Stomach (tissue), 9 donors: ENCODE results near the gene GCHFR. TPM values are rescaled to one million over a fixed set of nuclear protein-coding genes. Genes with fewer than 3 reads are reported as not detected.

Experiments
- DNase-seq, 2 donors: peaks; one replicate each; pipeline versions ENCODE4 v3.0.0 to v3.0.0-alpha.2; 2013 to 2019
- H3K27ac ChIP-seq, 5 donors: fragments of 200-600 bp in 4 of 5; sonication (generic) in 4 of 5; one replicate each; pipeline ENCODE4 v1.5.1; 2013 to 2019; ENCODE audit warnings: mild to moderate bottlenecking in 1 of 5, moderate library complexity in 1 of 5
- H3K27me3 ChIP-seq, 3 donors: fragments of 200-600 bp; sonication (generic); one replicate each; pipeline ENCODE4 v1.5.1; 2017 to 2019; ENCODE audit warnings: mixed run types in 1 of 3
- H3K36me3 ChIP-seq, 4 donors: fragments of 200-600 bp; sonication (generic); 1 replicate in 3 of 4; 2 replicates in 1 of 4; pipeline ENCODE4 v1.5.1; 2016 to 2019
- H3K4me1 ChIP-seq, 4 donors: fragments of 200-600 bp; sonication (generic); one replicate each; pipeline ENCODE4 v1.5.1; 2016 to 2019
- H3K4me3 ChIP-seq, 4 donors: fragments of 200-600 bp; sonication (generic) in 3 of 4; one replicate each; pipeline ENCODE4 v1.5.1; 2016 to 2019; ENCODE audit warnings: mild to moderate bottlenecking in 1 of 4
- H3K9me3 ChIP-seq, 4 donors: fragments of 200-600 bp; sonication (generic); one replicate each; pipeline ENCODE4 v1.5.1; 2016 to 2019
- CTCF ChIP-seq, 7 experiments: fragments of 450-650 bp in 4 of 7; fragments of 200-600 bp in 3 of 7; sonication (generic) in 3 of 7; IDR thresholded peaks; one replicate each; pipeline ENCODE4 v1.5.1; 2016 to 2019; ENCODE audit warnings: antibody characterized with exemption in 7 of 7, control low read depth in 2 of 7, mild to moderate bottlenecking in 1 of 7
- EP300 ChIP-seq: sonication (generic); formaldehyde crosslinking; IDR thresholded peaks from one replicate; pipeline ENCODE4 v1.6.1; 2017; ENCODE audit warnings: antibody characterized with exemption
- POLR2A ChIP-seq, 4 donors: fragments of 450-650 bp; IDR thresholded peaks; one replicate each; pipeline ENCODE4 v1.6.1; 2016; ENCODE audit warnings: antibody characterized with exemption in 4 of 4, control low read depth in 2 of 4, mild to moderate bottlenecking in 1 of 4, moderate library complexity in 1 of 4
- POLR2AphosphoS5 ChIP-seq, 3 donors: sonication (generic); formaldehyde crosslinking; IDR thresholded peaks; one replicate each; pipeline ENCODE4 v1.6.1; 2016; ENCODE audit warnings: antibody characterized with exemption in 3 of 3
- WGBS, 5 donors: extraction: QIAGEN DNeasy Blood & Tissue Kit in 3 of 5; methylation state at CpG; one replicate each; pipeline versions ENCODE4 v1.1.5 to v1.1.7; 2013 to 2018; 5-methylcytosine and 5-hydroxymethylcytosine counted together
- intact Hi-C: fragments of 100-400 bp; cut with DNase I; formaldehyde crosslinking; loops from one replicate; pipeline ENCODE4 v1.15.1; 2023; ENCODE audit warnings: low total_unique reads
- polyA plus RNA-seq, 3 donors: library from polyadenylated mRNA; stranded (reverse); fragments of 200-250 nt; gene quantifications; one replicate each; pipeline ENCODE4 v1.2.3, GENCODE V29; 2013
- total RNA-seq, 5 donors: library from RNA; depleted of rRNA; stranded (reverse); fragments of >200 nt; gene quantifications; one replicate each; pipeline versions ENCODE4 v1.1.0 to v1.2.3, GENCODE V29; 2014 to 2016
- donor health status: healthy with polysubstance abuse.
- donor health status: Bipolar disorder and iron deficiency.
- donor health status: healthy.

Gene GCHFR
- total and polyA plus RNA-seq, 8 donors = 1.3 to 37.4 (median 17.5) TPM; not detected in 2

DNA sequence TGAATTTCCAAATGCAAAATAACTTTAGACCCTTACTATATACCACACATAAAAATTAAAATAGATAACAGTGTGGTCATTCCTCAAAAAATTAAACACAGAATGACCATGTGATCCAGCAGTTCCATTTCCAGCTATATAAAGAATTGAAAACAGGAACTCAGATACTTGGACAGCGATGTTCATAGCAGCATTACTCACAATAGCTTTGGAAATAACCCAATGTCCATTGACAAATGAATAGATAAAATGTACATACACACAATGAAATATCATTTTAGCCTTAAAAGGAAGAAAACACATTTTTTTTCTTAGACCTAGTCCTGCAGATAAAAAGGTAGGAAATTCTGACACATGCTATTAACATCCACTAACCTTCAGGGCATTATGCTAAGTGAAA, 42.2 kb upstream of the GCHFR start:
- no peak overlapping the region for H3K4me3 ChIP-seq
- H3K9me3 ChIP-seq = no peaks in the 10 kb centered on the region
- H3K27ac ChIP-seq = no peak overlapping the region
- no peak for TF ChIP-seq POLR2AphosphoS5 (IDR thresholded peaks at IDR 0.05)
- TF ChIP-seq CTCF (IDR thresholded peaks at IDR 0.05) = no peak
- TF ChIP-seq POLR2A (IDR thresholded peaks at IDR 0.05) = no peak
- no peak for TF ChIP-seq EP300
- intact Hi-C loops = no loop called here
- no peaks in the 10 kb centered on the region for H3K36me3 ChIP-seq
- no peak for DNase-seq
- H3K4me1 ChIP-seq = no peaks in the 10 kb centered on the region
- WGBS, 5 donors = 80 to 92% (median 88%) methylated on average over 1 of the region's 1 CpG
- no peaks in the 10 kb centered on the region for H3K27me3 ChIP-seq

GRCh38 chr15:40722354-40722753, 41.5 kb upstream of the GCHFR start:
- 87 to 94% (median 92%) methylated on average over 4 of the region's 4 CpGs for WGBS, 5 donors
- Histone ChIP-seq H3K4me1 (no peaks in the 10 kb centered on the region), H3K4me3 (no peak overlapping the region), H3K36me3 (no peaks in the 10 kb centered on the region), H3K27ac (no peak overlapping the region), H3K9me3 (no peaks in the 10 kb centered on the region), H3K27me3 (no peaks in the 10 kb centered on the region)
- no peak for DNase-seq
- intact Hi-C loops = no loop called here
- TF ChIP-seq POLR2A (IDR thresholded peaks at IDR 0.05) = no peak
- no peak for TF ChIP-seq POLR2AphosphoS5 (IDR thresholded peaks at IDR 0.05)
- TF ChIP-seq EP300 = no peak
- TF ChIP-seq CTCF (IDR thresholded peaks at IDR 0.05) = no peak

DNA sequence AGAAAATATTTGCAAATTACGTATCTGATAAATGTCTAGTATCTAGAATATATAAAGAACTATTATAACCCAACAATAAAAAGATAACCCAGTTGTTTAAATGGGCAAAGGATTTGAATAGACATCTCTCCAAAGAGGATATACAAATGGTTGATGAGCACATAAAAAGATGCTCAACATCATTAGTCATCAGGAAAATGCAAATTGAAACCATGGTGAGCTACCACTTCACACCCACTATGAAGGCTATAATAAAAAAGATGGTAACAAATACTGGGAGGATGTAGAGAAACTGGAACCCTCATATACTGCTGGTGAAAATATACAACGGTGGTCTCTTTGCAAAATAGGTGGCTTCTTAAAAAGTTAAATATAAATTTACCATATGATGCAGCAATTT, 40.9 kb upstream of the GCHFR start:
- H3K4me3 ChIP-seq = no peak overlapping the region
- TF ChIP-seq POLR2A (IDR thresholded peaks at IDR 0.05) = no peak
- TF ChIP-seq POLR2AphosphoS5 (IDR thresholded peaks at IDR 0.05) = no peak
- no peak for TF ChIP-seq EP300
- no peak for TF ChIP-seq CTCF (IDR thresholded peaks at IDR 0.05)
- no peak overlapping the region for H3K27ac ChIP-seq
- DNase-seq = no peak
- H3K27me3 ChIP-seq = no peaks in the 10 kb centered on the region
- WGBS, 5 donors = 76 to 88% (median 81%) methylated on average over 2 of the region's 2 CpGs
- intact Hi-C loops = no loop called here
- H3K9me3 ChIP-seq = no peaks in the 10 kb centered on the region
- H3K4me1 ChIP-seq = no peaks in the 10 kb centered on the region
- no peaks in the 10 kb centered on the region for H3K36me3 ChIP-seq

DNA sequence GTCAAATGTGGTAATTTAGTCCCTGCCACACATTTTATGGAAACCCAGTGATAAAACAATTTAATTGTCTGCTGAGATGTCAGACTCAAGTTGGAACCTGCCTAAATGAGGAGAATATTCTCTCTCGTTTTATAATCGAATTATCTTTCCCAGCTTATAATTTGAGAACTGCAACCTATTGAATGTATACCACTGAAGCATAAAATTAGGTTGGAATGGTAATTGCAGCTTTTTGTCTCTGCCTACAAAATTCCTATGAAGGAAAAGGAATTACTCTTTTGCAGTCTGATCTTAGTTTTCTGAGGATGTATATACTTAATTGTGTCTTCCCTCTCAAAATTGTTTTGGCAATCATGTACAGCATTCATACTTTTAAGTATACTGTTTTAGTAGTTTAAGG, 39.9 kb upstream of the GCHFR start:
- no peaks in the 10 kb centered on the region for H3K4me1 ChIP-seq
- H3K27me3 ChIP-seq = no peaks in the 10 kb centered on the region
- H3K36me3 ChIP-seq = peaks cover 0 to 8% (median 0%) of the 10 kb centered on the region in 4 donors
- intact Hi-C loops = no loop called here
- no peak for DNase-seq
- 81 to 87% (median 85%) methylated on average over 2 of the region's 2 CpGs for WGBS, 5 donors
- TF ChIP-seq POLR2A (IDR thresholded peaks at IDR 0.05) (no peak), POLR2AphosphoS5 (IDR thresholded peaks at IDR 0.05) (no peak), EP300 (no peak), CTCF (IDR thresholded peaks at IDR 0.05) (no peak)
- no peak overlapping the region for H3K27ac ChIP-seq
- H3K4me3 ChIP-seq = no peak overlapping the region
- H3K9me3 ChIP-seq = no peaks in the 10 kb centered on the region
